Measurements from ENCODE around the gene ARHGAP21.

The ARHGAP21 gene

DNA sequence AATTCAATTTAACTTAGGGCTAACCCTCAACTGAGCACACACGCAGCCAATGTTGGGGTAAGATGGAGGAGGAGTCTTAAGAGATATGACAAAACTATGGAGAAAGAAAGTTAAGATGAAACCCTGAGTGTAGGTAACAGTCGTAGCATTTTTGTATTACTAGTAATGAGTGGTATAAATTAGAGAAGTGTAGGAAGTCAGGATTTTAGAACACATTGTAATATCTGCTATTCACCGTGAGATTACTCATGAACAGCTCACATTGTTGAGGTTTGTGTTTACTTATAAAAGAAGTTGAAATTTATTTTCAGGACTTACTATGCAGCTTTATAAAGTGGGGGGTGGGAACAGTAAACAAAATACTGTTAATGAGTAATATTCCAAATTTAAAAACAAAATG, 107.2 kb downstream of the ARHGAP21 start:
- Histone ChIP-seq H3F3A (ENCODE audit: insufficient read depth, low read length) (no peaks in the 10 kb centered on the region), H3K27me3 (replicated peaks; ENCODE audit: insufficient read depth, low read length) (no peaks in the 10 kb centered on the region), H3K9ac (ENCODE audit: low read length) (no peak overlapping the region), H3K9me2 (replicated peaks; ENCODE audit: insufficient read depth, low read length) (no peaks in the 10 kb centered on the region), H3K4me2 (ENCODE audit: low read depth, low read length) (no peak overlapping the region), H3K36me3 (replicated peaks; ENCODE audit: insufficient read depth, low read length) (no peaks in the 10 kb centered on the region), H3K27ac (ENCODE audit: low read length) (no peak overlapping the region), H4K20me1 (ENCODE audit: insufficient read depth, low read length) (no peaks in the 10 kb centered on the region), H3K4me3 (ENCODE audit: low read length) (no peak overlapping the region), H2AFZ (ENCODE audit: low read length) (no peak overlapping the region), H3K9me3 (replicated peaks; ENCODE audit: insufficient read depth, low read length) (no peaks in the 10 kb centered on the region), H3K79me2 (ENCODE audit: low read length) (0 out of 2 replicates have a peak, but pooled peaks cover 2% of the 10 kb centered on the region), H3K4me1 (ENCODE audit: low read length) (no peaks in the 10 kb centered on the region)
- no peak for DNase-seq
- TF ChIP-seq, protein P1, sequence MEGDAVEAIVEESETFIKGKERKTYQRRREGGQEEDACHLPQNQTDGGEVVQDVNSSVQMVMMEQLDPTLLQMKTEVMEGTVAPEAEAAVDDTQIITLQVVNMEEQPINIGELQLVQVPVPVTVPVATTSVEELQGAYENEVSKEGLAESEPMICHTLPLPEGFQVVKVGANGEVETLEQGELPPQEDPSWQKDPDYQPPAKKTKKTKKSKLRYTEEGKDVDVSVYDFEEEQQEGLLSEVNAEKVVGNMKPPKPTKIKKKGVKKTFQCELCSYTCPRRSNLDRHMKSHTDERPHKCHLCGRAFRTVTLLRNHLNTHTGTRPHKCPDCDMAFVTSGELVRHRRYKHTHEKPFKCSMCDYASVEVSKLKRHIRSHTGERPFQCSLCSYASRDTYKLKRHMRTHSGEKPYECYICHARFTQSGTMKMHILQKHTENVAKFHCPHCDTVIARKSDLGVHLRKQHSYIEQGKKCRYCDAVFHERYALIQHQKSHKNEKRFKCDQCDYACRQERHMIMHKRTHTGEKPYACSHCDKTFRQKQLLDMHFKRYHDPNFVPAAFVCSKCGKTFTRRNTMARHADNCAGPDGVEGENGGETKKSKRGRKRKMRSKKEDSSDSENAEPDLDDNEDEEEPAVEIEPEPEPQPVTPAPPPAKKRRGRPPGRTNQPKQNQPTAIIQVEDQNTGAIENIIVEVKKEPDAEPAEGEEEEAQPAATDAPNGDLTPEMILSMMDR (IDR thresholded peaks at IDR 0.05; ENCODE audit: low read length), result no peak

DNA sequence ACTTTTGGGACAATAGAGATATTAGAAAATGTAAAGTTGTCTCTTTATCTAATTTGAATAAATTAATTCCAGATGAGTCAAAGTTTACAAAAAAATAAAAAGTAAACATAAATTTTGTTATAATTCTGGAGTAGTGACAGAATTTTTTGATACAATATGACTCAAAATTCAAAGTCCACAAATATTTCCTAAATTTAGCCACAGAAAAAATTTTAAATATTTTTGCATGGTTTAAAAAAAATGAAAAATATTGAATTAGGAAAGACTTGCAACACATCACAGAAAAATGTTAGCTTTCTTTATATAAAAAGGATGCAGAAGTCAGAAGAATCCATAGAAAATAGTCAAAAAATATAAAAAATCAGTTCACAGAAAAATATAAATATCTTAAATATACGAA, 117.7 kb downstream of the ARHGAP21 start:
- no peak for DNase-seq
- H2AFZ ChIP-seq (ENCODE audit: low read length), result no peak overlapping the region
- no peaks in the 10 kb centered on the region for H3K79me2 ChIP-seq (ENCODE audit: low read length)
- TF ChIP-seq EZH2phosphoT487 (IDR thresholded peaks at IDR 0.05; ENCODE audit: low read length) (no peak), EZH2 (optimal IDR thresholded peaks at IDR 0.05; ENCODE audit: low read depth, low read length) (no peak)
- TF ChIP-seq, protein P1 (IDR thresholded peaks at IDR 0.05; ENCODE audit: low read length), result no peak
- no peak overlapping the region for H3K4me2 ChIP-seq (ENCODE audit: low read depth, low read length)
- no peaks in the 10 kb centered on the region for H4K20me1 ChIP-seq (ENCODE audit: insufficient read depth, low read length)
- no peaks in the 10 kb centered on the region for H3K9me2 ChIP-seq (replicated peaks; ENCODE audit: insufficient read depth, low read length)
- no peaks in the 10 kb centered on the region for H3K27me3 ChIP-seq (replicated peaks; ENCODE audit: insufficient read depth, low read length)
- no peak overlapping the region for H3K9ac ChIP-seq (ENCODE audit: low read length)
- no peak overlapping the region for H3K4me3 ChIP-seq (ENCODE audit: low read length)
- H3K4me1 ChIP-seq (ENCODE audit: low read length), result no peaks in the 10 kb centered on the region
- no peak overlapping the region for H3K27ac ChIP-seq (ENCODE audit: low read length)
- no peaks in the 10 kb centered on the region for H3K36me3 ChIP-seq (replicated peaks; ENCODE audit: insufficient read depth, low read length)
- H3K9me3 ChIP-seq (replicated peaks; ENCODE audit: insufficient read depth, low read length), result no peaks in the 10 kb centered on the region
- no peaks in the 10 kb centered on the region; the same call in 1 of the 2 replicates for H3F3A ChIP-seq (ENCODE audit: insufficient read depth, low read length)

DNA sequence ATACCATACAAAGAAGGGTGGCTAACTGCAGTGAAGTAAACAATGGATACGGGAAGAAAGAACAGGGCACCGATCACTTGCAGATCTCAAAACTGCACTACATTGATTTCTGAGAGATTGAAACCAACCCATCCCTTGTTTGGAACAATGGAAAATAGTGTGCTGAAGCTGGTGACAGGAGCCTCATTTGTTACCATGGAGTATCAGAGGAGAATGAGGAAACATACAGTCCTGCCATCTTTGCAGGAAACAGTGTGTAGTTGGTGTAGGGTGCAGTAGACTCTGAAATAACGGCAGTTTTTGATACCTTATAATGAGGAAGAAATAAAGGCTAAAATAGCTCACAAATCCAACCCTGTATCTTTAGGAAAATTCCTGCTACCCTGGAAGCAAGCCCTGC, 118.5 kb downstream of the ARHGAP21 start:
- Histone ChIP-seq H3K36me3 (replicated peaks; ENCODE audit: insufficient read depth, low read length) (no peaks in the 10 kb centered on the region), H3K4me1 (ENCODE audit: low read length) (no peaks in the 10 kb centered on the region), H3K79me2 (ENCODE audit: low read length) (no peaks in the 10 kb centered on the region), H2AFZ (ENCODE audit: low read length) (no peak overlapping the region), H3K9me2 (replicated peaks; ENCODE audit: insufficient read depth, low read length) (no peaks in the 10 kb centered on the region), H3K4me2 (ENCODE audit: low read depth, low read length) (no peak overlapping the region), H3K9ac (ENCODE audit: low read length) (no peak overlapping the region), H3K4me3 (ENCODE audit: low read length) (no peak overlapping the region), H3K9me3 (replicated peaks; ENCODE audit: insufficient read depth, low read length) (no peaks in the 10 kb centered on the region), H3F3A (ENCODE audit: insufficient read depth, low read length) (no peaks in the 10 kb centered on the region; the same call in 1 of the 2 replicates), H4K20me1 (ENCODE audit: insufficient read depth, low read length) (no peaks in the 10 kb centered on the region), H3K27ac (ENCODE audit: low read length) (no peak overlapping the region), H3K27me3 (replicated peaks; ENCODE audit: insufficient read depth, low read length) (no peaks in the 10 kb centered on the region)
- no peak for DNase-seq
- no peak for TF ChIP-seq EZH2 (optimal IDR thresholded peaks at IDR 0.05; ENCODE audit: low read depth, low read length)
- TF ChIP-seq, protein P1 (IDR thresholded peaks at IDR 0.05; ENCODE audit: low read length), result no peak
- no peak for TF ChIP-seq EZH2phosphoT487 (IDR thresholded peaks at IDR 0.05; ENCODE audit: low read length)

All from MM.1S (cell line).